ENCODE data around the gene PTS.

PTS gene

DNA sequence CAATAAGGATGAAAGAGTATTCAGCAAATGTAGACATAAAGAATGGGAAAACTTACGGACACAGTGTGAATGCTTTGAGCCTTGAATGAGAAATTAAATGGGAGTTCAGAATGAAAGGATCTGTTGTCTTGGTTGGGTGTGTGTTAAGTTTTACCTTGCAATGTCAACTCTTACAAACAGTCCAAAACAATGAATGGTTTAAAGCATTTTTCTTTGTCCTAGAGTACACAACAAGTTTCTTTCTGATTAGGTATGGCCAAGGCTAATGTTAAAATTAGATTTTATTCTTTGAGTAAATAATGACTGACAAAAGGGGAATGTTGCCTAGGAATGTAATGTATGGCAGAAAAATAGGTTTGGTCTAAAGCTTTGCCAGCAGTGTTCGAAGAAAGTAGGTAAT, 2.5 kb downstream of the PTS start:
- H3K9me3 ChIP-seq (ENCODE audit: control insufficient read depth, insufficient read depth, low read length), result no peaks in the 10 kb centered on the region
- peaks cover 3% of the 10 kb centered on the region; the same call in 1 of the 2 replicates for H3K36me3 ChIP-seq (ENCODE audit: insufficient read depth, low read length)
- H3K4me1 ChIP-seq (ENCODE audit: insufficient read depth, low read length), result no peaks in the 10 kb centered on the region
- no peak overlapping the region for H3K9ac ChIP-seq (ENCODE audit: low read depth, low read length)

GRCh38 chr11:112229159-112229558, 2.9 kb downstream of the PTS start:
- Histone ChIP-seq H3K9me3 (ENCODE audit: control insufficient read depth, insufficient read depth, low read length) (no peaks in the 10 kb centered on the region), H3K4me1 (ENCODE audit: insufficient read depth, low read length) (no peaks in the 10 kb centered on the region), H3K36me3 (ENCODE audit: insufficient read depth, low read length) (peaks cover 3% of the 10 kb centered on the region; the same call in 1 of the 2 replicates), H3K9ac (ENCODE audit: low read depth, low read length) (no peak overlapping the region)

GRCh38 chr11:112229746-112230433, 3.7 kb downstream of the PTS start:
- H3K9me3 ChIP-seq (ENCODE audit: control insufficient read depth, insufficient read depth, low read length), result no peaks in the 10 kb centered on the region
- no peak overlapping the region for H3K9ac ChIP-seq (ENCODE audit: low read depth, low read length)
- H3K36me3 ChIP-seq (ENCODE audit: insufficient read depth, low read length), result peaks cover 3% of the 10 kb centered on the region; the same call in 1 of the 2 replicates
- no peaks in the 10 kb centered on the region for H3K4me1 ChIP-seq (ENCODE audit: insufficient read depth, low read length)

DNA sequence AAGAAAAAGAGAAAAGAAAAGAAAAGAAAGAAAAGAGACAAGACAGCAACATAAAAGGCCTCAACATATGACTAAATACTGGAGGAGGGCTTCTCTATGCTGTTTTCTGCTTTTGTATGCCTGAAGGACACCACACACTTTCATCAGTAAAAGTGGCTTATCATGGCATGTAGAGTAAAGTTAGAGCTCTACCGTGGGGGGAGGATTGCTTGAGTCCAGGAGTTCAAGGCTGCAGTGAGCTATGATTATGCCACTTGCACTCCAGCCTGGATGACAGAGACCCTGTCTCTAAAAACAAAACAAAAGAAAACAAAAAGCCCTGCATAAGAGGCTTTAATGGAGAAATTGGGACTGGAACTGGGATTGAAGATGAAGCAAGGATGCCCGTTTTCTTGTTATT, 5.7 kb downstream of the PTS start:
- Histone ChIP-seq H3K36me3 (ENCODE audit: insufficient read depth, low read length) (peaks cover 11% of the 10 kb centered on the region; the same call in 1 of the 2 replicates), H3K4me1 (ENCODE audit: insufficient read depth, low read length) (no peaks in the 10 kb centered on the region), H3K9me3 (ENCODE audit: control insufficient read depth, insufficient read depth, low read length) (no peaks in the 10 kb centered on the region), H3K9ac (ENCODE audit: low read depth, low read length) (no peak overlapping the region)

GRCh38 chr11:112235750-112236390, 9.6 kb downstream of the PTS start:
- Histone ChIP-seq H3K4me1 (ENCODE audit: insufficient read depth, low read length) (no peaks in the 10 kb centered on the region), H3K9me3 (ENCODE audit: control insufficient read depth, insufficient read depth, low read length) (no peaks in the 10 kb centered on the region), H3K36me3 (ENCODE audit: insufficient read depth, low read length) (peaks cover 16% of the 10 kb centered on the region; the same call in 1 of the 2 replicates), H3K9ac (ENCODE audit: low read depth, low read length) (no peak overlapping the region)

- Histone ChIP-seq H3K9ac (ENCODE audit: low read depth, low read length) (no peak overlapping the region), H3K9me3 (ENCODE audit: control insufficient read depth, insufficient read depth, low read length) (no peaks in the 10 kb centered on the region), H3K4me1 (ENCODE audit: insufficient read depth, low read length) (no peaks in the 10 kb centered on the region), H3K36me3 (ENCODE audit: insufficient read depth, low read length) (peaks cover 16% of the 10 kb centered on the region; the same call in 1 of the 2 replicates)
Observed at GRCh38 chr11:112237451-112237850, 11.2 kb downstream of the PTS start.

DNA sequence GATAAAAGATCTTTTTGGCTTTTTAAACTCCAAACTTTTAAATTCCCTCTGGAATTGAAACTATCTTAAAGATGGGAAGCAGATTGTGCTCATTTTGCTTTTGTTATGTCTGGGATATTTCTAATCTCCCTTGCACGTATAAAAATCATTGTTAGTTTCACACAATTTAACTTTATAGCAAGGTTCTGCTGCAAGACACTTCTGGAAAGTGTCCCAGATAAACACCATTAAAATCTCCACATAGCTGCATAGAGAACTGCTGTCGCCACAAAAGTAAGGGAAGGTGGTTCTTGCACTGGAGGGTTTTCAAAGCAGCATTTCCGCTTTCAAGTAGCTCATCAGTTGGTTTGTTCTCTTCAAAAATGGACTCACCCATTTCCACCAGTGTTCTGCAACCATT, 11.8 kb downstream of the PTS start:
- Histone ChIP-seq H3K4me1 (ENCODE audit: insufficient read depth, low read length) (no peaks in the 10 kb centered on the region), H3K9ac (ENCODE audit: low read depth, low read length) (no peak overlapping the region), H3K9me3 (ENCODE audit: control insufficient read depth, insufficient read depth, low read length) (no peaks in the 10 kb centered on the region), H3K36me3 (ENCODE audit: insufficient read depth, low read length) (peaks cover 16% of the 10 kb centered on the region; the same call in 1 of the 2 replicates)

- Histone ChIP-seq H3K4me1 (ENCODE audit: insufficient read depth, low read length) (no peaks in the 10 kb centered on the region), H3K9ac (ENCODE audit: low read depth, low read length) (no peak overlapping the region), H3K36me3 (ENCODE audit: insufficient read depth, low read length) (peaks cover 10% of the 10 kb centered on the region; the same call in 1 of the 2 replicates), H3K9me3 (ENCODE audit: control insufficient read depth, insufficient read depth, low read length) (no peaks in the 10 kb centered on the region)
Observed at GRCh38 chr11:112241486-112241885, 15.3 kb downstream of the PTS start.

GRCh38 chr11:112247201-112247600, 21.0 kb downstream of the PTS start:
- H3K4me1 ChIP-seq (ENCODE audit: insufficient read depth, low read length), result no peaks in the 10 kb centered on the region
- no peaks in the 10 kb centered on the region for H3K9me3 ChIP-seq (ENCODE audit: control insufficient read depth, insufficient read depth, low read length)
- H3K9ac ChIP-seq (ENCODE audit: low read depth, low read length), result no peak overlapping the region
- no peaks in the 10 kb centered on the region for H3K36me3 ChIP-seq (ENCODE audit: insufficient read depth, low read length)

DNA sequence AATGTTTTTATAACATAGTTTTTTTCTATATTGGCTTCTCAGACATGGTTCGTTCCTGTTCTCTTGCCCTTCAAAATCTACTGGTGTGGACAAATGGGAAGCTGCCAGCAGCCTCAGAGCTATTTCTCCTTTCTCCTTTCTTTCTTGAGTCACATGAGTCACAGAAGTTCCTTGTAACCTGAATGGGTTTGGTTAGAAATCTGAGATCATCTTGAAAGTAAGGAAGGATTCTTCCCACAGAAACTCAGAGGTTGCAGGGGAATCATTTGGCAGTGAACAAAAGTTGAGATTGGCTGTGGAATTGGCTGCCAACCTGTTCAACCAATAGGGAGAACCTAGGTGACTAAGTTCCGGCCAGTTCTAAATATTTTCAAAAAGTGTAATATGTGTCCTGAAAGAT, 22.0 kb downstream of the PTS start:
- Histone ChIP-seq H3K9ac (ENCODE audit: low read depth, low read length) (no peak overlapping the region), H3K9me3 (ENCODE audit: control insufficient read depth, insufficient read depth, low read length) (no peaks in the 10 kb centered on the region), H3K4me1 (ENCODE audit: insufficient read depth, low read length) (no peaks in the 10 kb centered on the region), H3K36me3 (ENCODE audit: insufficient read depth, low read length) (no peaks in the 10 kb centered on the region)

GRCh38 chr11:112249871-112250610, 23.8 kb downstream of the PTS start:
- Histone ChIP-seq H3K4me1 (ENCODE audit: insufficient read depth, low read length) (no peaks in the 10 kb centered on the region), H3K9me3 (ENCODE audit: control insufficient read depth, insufficient read depth, low read length) (no peaks in the 10 kb centered on the region), H3K36me3 (ENCODE audit: insufficient read depth, low read length) (no peaks in the 10 kb centered on the region), H3K9ac (ENCODE audit: low read depth, low read length) (no peak overlapping the region)

GRCh38 chr11:112253605-112254242, 27.5 kb downstream of the PTS start:
- H3K9me3 ChIP-seq (ENCODE audit: control insufficient read depth, insufficient read depth, low read length), result no peaks in the 10 kb centered on the region
- H3K4me1 ChIP-seq (ENCODE audit: insufficient read depth, low read length), result no peaks in the 10 kb centered on the region
- no peak overlapping the region for H3K9ac ChIP-seq (ENCODE audit: low read depth, low read length)
- H3K36me3 ChIP-seq (ENCODE audit: insufficient read depth, low read length), result no peaks in the 10 kb centered on the region

DNA sequence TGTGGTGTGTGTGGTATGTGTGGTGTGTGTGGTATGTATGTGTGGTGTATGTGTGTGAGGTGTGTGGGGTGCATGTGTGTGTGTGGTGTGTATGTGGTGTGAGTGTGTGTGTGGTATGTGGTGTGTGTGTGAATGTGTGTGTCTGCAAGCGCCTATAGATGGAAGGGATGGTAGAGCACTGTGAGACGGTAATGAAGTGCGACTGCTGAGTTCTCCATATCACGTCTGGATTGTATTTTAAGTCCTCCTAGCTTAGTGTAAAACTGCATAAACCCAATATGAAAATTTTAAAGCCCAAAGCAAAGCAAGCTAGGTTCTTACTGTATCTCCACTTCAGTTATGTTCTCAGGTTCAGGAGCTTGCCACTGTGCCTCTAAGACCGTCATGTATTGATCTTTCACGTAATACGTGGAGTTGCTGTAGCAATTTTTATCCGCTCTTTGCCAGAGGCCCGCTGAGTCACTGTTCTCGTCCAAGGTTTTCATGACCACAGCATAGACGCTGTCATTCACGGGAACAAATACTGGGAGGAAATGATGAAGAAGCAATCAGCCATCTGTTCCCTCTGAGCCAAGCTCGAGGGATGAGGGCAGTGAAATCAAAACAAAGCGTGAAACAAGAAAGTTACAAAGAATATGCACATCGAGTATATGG, 29.0 kb downstream of the PTS start:
- H3K9ac ChIP-seq (ENCODE audit: low read depth, low read length), result no peak overlapping the region

GRCh38 chr11:112260490-112260889, 34.3 kb downstream of the PTS start, which contains the start of gene PLET1:
Gene PLET1, minus strand, starts transcription at chr11:112260860. Its CDS starts 271 bp downstream, at chr11:112260589.
- Histone ChIP-seq H3K36me3 (ENCODE audit: insufficient read depth, low read length) (no peaks in the 10 kb centered on the region), H3K9ac (ENCODE audit: low read depth, low read length) (no peak within 1 kb of the TSS), H3K9me3 (ENCODE audit: control insufficient read depth, insufficient read depth, low read length) (no peaks in the 10 kb centered on the region)

More for the DNA sequence above, 29.0 kb downstream of the PTS start:
- H3K36me3 ChIP-seq (ENCODE audit: insufficient read depth, low read length), result no peaks in the 10 kb centered on the region
- H3K4me1 ChIP-seq (ENCODE audit: insufficient read depth, low read length), result no peaks in the 10 kb centered on the region
- H3K9me3 ChIP-seq (ENCODE audit: control insufficient read depth, insufficient read depth, low read length), result no peaks in the 10 kb centered on the region

More at GRCh38 chr11:112260490-112260889, 34.3 kb downstream of the PTS start, which contains the start of gene PLET1:
- no peaks in the 10 kb centered on the region for H3K4me1 ChIP-seq (ENCODE audit: insufficient read depth, low read length)
